Ecto neural progenitor cell (in vitro differentiated cells): ENCODE measurements around the gene MRPL49.
"Not testable (repeated sequence)": the region's sequence is repeated elsewhere in the genome, so short reads cannot be mapped to it uniquely, and the experiment has no call there.

ENCODE experiments used
- DNase-seq: peaks from one replicate; pipeline ENCODE4 v3.0.0-alpha.2; 2018; ENCODE audit warnings: low spot score

The MRPL49 gene

DNA sequence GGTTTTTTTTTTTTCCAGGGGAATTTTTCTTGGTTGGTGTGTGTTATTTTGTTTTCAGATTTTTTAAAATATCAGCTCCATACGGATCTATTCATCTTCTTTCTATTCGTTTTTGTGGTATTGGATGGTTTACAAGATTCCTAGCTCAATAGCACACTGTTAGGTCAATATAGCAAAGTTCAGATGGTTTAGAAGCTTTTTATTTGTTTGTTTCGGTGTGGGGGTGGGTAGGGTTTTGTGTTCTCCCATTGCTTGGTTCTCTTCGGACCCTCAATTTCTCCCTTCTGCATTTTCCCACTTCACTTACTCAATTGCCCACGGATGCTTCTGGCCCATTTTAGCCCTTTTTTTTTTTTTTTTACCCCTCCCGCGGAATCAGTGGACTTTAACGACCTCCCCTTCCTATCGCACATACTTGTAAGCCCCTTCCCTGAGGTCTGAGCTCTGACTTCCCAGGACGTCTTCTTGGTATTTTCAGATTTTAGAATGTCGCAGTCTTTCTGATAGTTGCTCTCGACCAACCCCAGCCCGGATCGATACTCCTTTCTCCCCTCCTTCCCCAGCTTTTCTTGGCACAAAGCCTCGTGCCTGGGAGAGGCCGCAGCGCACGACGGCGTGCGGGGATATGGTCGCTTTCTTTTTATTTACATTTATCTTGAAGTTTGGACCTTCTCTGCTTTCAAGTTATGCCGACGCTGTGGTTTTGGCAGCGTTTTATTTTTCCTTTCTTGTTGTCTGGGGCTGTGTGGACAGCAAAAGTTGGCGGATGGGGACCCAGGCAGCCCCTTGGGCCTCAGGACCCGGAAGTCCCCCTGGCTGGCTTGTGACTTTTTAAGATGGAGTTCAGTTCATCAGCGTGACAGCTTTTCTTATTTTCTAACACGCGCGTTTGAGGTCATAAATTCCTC is 43.5 kb downstream of the MRPL49 start:
- no peak for DNase-seq

DNA sequence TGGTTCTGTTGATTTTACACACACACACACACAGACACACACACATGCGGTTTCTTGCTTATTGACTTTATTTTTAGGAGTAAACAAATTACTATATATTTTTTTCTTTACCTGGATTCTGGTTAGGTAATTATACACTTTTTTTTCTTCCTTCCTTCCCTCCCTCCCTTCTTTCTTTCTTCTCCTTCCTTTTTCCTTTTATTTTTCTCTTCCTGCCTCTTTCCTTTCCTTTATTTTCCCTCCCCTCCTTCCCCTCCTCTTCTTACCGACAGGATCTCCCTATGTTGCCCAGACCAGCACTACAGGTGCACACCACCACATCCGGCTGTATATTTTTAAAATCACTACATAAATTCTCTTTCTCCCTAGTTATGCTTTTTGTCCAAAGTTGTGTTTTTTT is 44.8 kb downstream of the MRPL49 start:
- DNase-seq, result no peak

DNA sequence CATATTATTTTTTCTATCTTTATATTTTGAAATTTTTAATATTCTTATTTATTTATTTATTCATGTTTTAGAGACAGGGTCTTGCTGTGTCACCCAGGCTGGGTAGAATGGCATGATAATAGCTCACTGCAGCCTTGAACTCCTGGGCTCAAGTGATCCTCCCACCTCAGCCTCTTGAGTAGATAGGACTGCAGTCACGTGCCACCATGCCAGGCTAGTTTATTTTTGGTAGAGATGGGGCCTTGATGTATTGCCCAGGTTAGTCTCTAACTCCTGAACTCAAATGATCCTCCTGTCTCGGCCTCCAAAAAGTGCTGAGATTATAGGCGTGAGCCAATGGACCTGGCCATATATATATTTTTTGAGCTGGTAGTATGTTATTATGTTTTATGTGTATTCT is 45.5 kb downstream of the MRPL49 start:
- no peak for DNase-seq

DNA sequence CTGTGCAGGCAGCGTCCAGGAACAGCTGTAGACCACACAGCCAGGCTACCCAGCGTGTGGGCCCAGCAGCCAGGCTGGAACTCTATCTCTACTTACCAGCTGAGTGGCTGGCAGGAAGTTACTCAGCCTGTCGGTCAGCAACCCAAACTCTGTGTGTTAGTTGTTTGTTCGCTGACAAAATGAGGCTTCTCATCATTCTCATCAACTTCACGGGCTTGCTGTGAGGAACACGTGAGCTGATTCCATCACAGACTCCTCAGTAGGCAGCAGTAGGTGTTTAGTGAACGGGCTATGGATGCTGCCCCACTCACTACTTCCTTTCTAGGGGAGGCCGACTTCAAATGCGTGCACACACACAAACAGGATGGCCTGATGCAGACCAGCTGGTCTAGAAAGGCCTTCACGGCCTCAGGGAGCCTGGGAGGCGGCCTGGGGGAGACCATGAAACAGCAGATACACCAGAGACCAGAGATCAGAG is 47.1 kb downstream of the MRPL49 start:
- DNase-seq, result no peak

DNA sequence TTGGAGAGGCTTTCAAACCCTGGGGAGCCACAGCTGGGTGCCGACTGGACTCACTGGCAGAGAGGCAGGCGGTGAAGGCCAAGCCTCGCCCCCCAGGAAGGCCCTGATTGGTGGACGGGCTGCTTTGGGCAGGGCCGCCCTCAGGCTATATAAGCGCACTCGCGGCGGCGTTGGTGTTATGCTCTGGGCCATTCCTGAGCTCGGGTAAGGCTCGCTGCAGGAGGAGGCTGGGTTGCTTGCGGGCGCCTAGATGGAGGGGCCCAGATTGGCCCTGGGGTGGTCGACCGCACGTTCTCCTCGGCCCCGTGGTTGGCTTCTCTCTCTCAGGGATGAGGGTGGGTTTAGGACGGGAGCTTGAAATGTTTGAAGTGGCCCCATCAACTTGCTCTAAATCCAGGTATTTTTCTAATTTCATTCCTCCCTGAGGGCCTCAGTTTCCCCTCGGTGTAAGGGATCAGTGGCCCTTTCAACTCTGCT is 48.0 kb downstream of the MRPL49 start, which contains the start of gene SPDYC:
SPDYC (plus strand) TSS at position 176 of the 477 bp plus-strand sequence. CDS start 1,125 bp downstream, outside the sequence.
- peak; percentile 67 for DNase-seq

DNA sequence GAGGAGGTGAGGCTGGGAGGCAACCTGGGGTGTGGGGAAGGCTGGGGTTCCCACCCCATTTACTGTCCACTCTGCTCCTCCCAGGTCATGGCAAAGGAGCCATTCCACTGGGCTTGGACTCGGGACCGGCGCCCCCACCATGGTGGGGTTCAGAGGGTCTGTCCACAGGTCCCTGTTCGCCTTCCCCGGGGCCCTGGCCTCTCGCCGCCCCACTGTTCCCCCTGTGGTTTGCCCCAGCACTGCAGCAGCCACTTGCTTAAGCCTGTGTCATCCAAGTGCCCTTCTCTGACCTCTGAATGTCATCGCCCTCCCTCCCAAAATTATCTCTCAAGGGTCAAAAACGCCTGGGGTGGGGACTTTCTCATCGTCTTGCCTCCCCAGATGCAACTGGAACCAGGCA is 50.5 kb downstream of the MRPL49 start:
- no peak for DNase-seq

DNA sequence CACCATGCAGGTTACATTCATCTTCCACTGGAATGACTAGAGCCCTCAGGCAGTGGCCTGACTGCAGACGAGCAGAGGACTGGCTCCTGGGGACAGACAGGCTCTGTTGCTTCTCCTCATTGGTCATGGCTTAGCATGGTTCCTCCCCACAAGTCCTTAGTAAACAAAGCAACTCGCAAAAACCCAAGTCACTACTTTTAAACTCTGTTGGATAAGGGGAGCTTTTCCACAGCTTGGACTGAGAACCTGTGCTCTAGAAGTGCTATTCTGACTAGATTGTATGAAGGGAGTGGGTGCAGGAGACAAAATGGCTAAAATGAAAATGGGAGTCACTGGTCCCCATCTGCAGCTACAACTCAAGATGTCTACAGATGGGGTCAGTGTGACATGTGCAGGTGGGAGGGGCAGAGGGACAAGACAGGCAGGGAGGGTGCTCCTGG is 52.5 kb downstream of the MRPL49 start:
- DNase-seq, result not testable (repeated sequence)
